GM23338 (cell line): ENCODE results near the gene SLC6A13. TPM values are rescaled to one million over a fixed set of nuclear protein-coding genes. Genes with fewer than 3 reads are reported as not detected.

Experiments
- ATAC-seq: fragments of 200-7000 bp; cut with Tn5 transposase; 3 replicates; pipeline ENCODE4 v1.9.1; 2020
- DNase-seq: peaks from one replicate; pipeline ENCODE4 v3.0.0-alpha.2; 2015; ENCODE audit warnings: low spot score
- H2AFZ ChIP-seq: fragments of 200-600 bp; sonication (generic); 2 replicates; pipeline ENCODE4 v1.8.0; 2016; ENCODE audit warnings: antibody characterized with exemption, mild to moderate bottlenecking, moderate library complexity
- H3F3A ChIP-seq: fragments of 200-600 bp; sonication (generic); replicated peaks from 2 replicates; pipeline ENCODE4 v1.8.0; 2017; ENCODE audit warnings: antibody characterized with exemption, mixed run types, low read depth
- H3K27ac ChIP-seq: fragments of 200-600 bp; sonication (generic); 2 replicates; pipeline ENCODE4 v1.6.1; 2016; ENCODE audit warnings: low read depth
- H3K27me3 ChIP-seq: fragments of 200-600 bp; sonication (generic); 2 replicates; pipeline ENCODE4 v1.8.0; 2016; ENCODE audit warnings: mild to moderate bottlenecking, mixed run types, moderate library complexity; ENCODE audit not compliant: insufficient read depth
- H3K36me3 ChIP-seq: fragments of 200-600 bp; sonication (generic); 2 replicates; pipeline ENCODE4 v1.8.0; 2016; ENCODE audit warnings: mild to moderate bottlenecking; ENCODE audit not compliant: insufficient read depth
- H3K4me1 ChIP-seq: fragments of 200-600 bp; sonication (generic); 2 replicates; pipeline ENCODE4 v1.8.0; 2016; ENCODE audit warnings: mild to moderate bottlenecking, moderate library complexity; ENCODE audit not compliant: insufficient read depth
- H3K4me2 ChIP-seq: fragments of 200-600 bp; sonication (generic); 2 replicates; pipeline ENCODE4 v1.7.1; 2017; ENCODE audit warnings: mixed run types
- H3K4me3 ChIP-seq: fragments of 200-600 bp; sonication (generic); 2 replicates; pipeline ENCODE4 v1.6.1; 2016; ENCODE audit warnings: mixed run types
- H3K79me2 ChIP-seq: fragments of 200-600 bp; sonication (generic); replicated peaks from 2 replicates; pipeline ENCODE4 v1.8.0; 2017; ENCODE audit warnings: mild to moderate bottlenecking; ENCODE audit not compliant: insufficient read depth
- H3K9me2 ChIP-seq: fragments of 200-600 bp; sonication (generic); 2 replicates; pipeline ENCODE4 v1.8.0; 2017; ENCODE audit not compliant: insufficient read depth
- H4K20me1 ChIP-seq: fragments of 200-600 bp; sonication (generic); replicated peaks from 2 replicates; pipeline ENCODE4 v1.8.0; 2017; ENCODE audit warnings: mild to moderate bottlenecking; ENCODE audit not compliant: insufficient read depth
- H3K27ac Mint-ChIP-seq: 2 replicates; pipeline ENCODE4 v1.8.0; 2020; ENCODE audit warnings: inconsistent platforms, mild to moderate bottlenecking, moderate library complexity, mixed read lengths
- H3K27me3 Mint-ChIP-seq: 3 replicates; pipeline ENCODE4 v1.8.0; 2022; ENCODE audit warnings: low read depth, mild to moderate bottlenecking, moderate library complexity, mixed read lengths, inconsistent platforms; ENCODE audit not compliant: insufficient read depth, poor library complexity
- H3K36me3 Mint-ChIP-seq: 3 replicates; pipeline ENCODE4 v1.8.0; 2021; ENCODE audit warnings: low read depth, mild to moderate bottlenecking, inconsistent platforms, moderate library complexity, mixed read lengths
- H3K4me1 Mint-ChIP-seq: 3 replicates; pipeline ENCODE4 v1.8.0; 2020; ENCODE audit warnings: mild to moderate bottlenecking, inconsistent platforms, mixed read lengths
- H3K4me3 Mint-ChIP-seq: 3 replicates; pipeline ENCODE4 v1.8.0; 2021; ENCODE audit warnings: moderate library complexity, mild to moderate bottlenecking, inconsistent platforms, mixed read lengths
- H3K9me3 Mint-ChIP-seq: 3 replicates; pipeline ENCODE4 v1.8.0; 2020; ENCODE audit warnings: moderate library complexity, mild to moderate bottlenecking, inconsistent platforms, mixed read lengths
- CREB1 ChIP-seq: fragments of 250-450 bp; sonication (Bioruptor Pico); IDR thresholded peaks from 2 replicates; pipeline ENCODE4 v1.5.0; 2020; ENCODE audit warnings: low read depth, mild to moderate bottlenecking, moderate library complexity
- CTCF ChIP-seq, 2 experiments: fragments of 200-600 bp in 1 of 2; sonication (generic) in 1 of 2; conservative IDR thresholded peaks; 2 replicates each; pipeline versions ENCODE4 v1.5.1 to v1.6.1; 2016 to 2017; ENCODE audit warnings: antibody characterized with exemption in 2 of 2, low read depth in 2 of 2, mild to moderate bottlenecking in 2 of 2, moderate library complexity in 1 of 2
- EZH2phosphoT487 ChIP-seq: fragments of 200-600 bp; sonication (generic); IDR thresholded peaks from one replicate; pipeline ENCODE4 v1.8.1; 2018; ENCODE audit warnings: antibody characterized with exemption; ENCODE audit not compliant: unreplicated experiment
- NANOG ChIP-seq: IDR thresholded peaks from 2 replicates; pipeline ENCODE4 v1.6.1; 2016; ENCODE audit warnings: antibody characterized with exemption, borderline replicate concordance
- POLR2AphosphoS5 ChIP-seq: IDR thresholded peaks from 2 replicates; pipeline ENCODE4 v1.6.1; 2016; ENCODE audit warnings: antibody characterized with exemption, low read depth
- REST ChIP-seq: IDR thresholded peaks from one replicate; pipeline ENCODE4 v1.6.1; 2018; ENCODE audit warnings: antibody characterized with exemption; ENCODE audit not compliant: unreplicated experiment
- STAT1 ChIP-seq: IDR thresholded peaks from one replicate; pipeline ENCODE4 v1.6.1; 2016; ENCODE audit warnings: antibody characterized with exemption; ENCODE audit not compliant: unreplicated experiment
- ZNF114 ChIP-seq: fragments of 250-450 bp; sonication (Bioruptor Pico); IDR thresholded peaks from 2 replicates; pipeline ENCODE4 v1.5.0; 2020; ENCODE audit warnings: mild to moderate bottlenecking, moderate library complexity
- ZNF462 ChIP-seq: fragments of 250-450 bp; sonication (Bioruptor Pico); IDR thresholded peaks from 2 replicates; pipeline ENCODE4 v1.5.0; 2020; ENCODE audit warnings: mild to moderate bottlenecking, moderate library complexity
- polyA plus RNA-seq: library from polyadenylated mRNA; unstranded; fragments of >200 nt; fragmentation: Nextera tagmentation; extraction: Ambion mirVana; gene quantifications from 2 replicates; pipeline ENCODE4 v1.2.1, GENCODE V29; 2016
- total RNA-seq: library from RNA; depleted of rRNA; stranded (reverse); fragments of >200 nt; shearing (Covaris generic); gene quantifications from 2 replicates; pipeline ENCODE4 v1.2.3, GENCODE V29; 2014

The SLC6A13 gene
- total and polyA plus RNA-seq, 2 experiments from 2014 or later = not detected

- no peak for TF ChIP-seq ZNF462 (CRISPR knock-in tag)
- no peak for TF ChIP-seq STAT1
- no peak for TF ChIP-seq CTCF (conservative IDR thresholded peaks at IDR 0.05; ENCODE audit: low read depth in 2 of 2)
Measured at GRCh38 chr12:212415-212714, 50.3 kb downstream of the SLC6A13 start (continued).

GRCh38 chr12:211639-212414 is 50.8 kb downstream of the SLC6A13 start:
- Histone ChIP-seq H3K4me2 (no peak overlapping the region), H3K27ac (no peak overlapping the region), H3K9me2 (no peaks in the 10 kb centered on the region), H3K36me3 (no peaks in the 10 kb centered on the region), H4K20me1 (no peaks in the 10 kb centered on the region), H3K4me3 (no peak overlapping the region), H3K79me2 (no peaks in the 10 kb centered on the region), H3K4me1 (peaks cover 6% of the 10 kb centered on the region; the same call in 1 of the 2 replicates), H3F3A (no peaks in the 10 kb centered on the region), H2AFZ (no peak overlapping the region), H3K27me3 (peaks cover 12% of the 10 kb centered on the region)
- ATAC-seq (no peak; the same call in 2 of the 3 replicates), DNase-seq (no peak)
- no peak for TF ChIP-seq STAT1
- TF ChIP-seq CREB1 (CRISPR knock-in tag) = no peak
- no peak for TF ChIP-seq EZH2phosphoT487
- no peak for TF ChIP-seq REST
- no peak for TF ChIP-seq NANOG
- TF ChIP-seq ZNF114 = no peak
- no peak for TF ChIP-seq POLR2AphosphoS5
- TF ChIP-seq CTCF (conservative IDR thresholded peaks at IDR 0.05; ENCODE audit: low read depth in 2 of 2) = no peak
- H3K4me3 Mint-ChIP-seq = no peak overlapping the region; the same call in 2 of the 3 replicates
- no peaks in the 10 kb centered on the region for H3K36me3 Mint-ChIP-seq
- H3K27ac Mint-ChIP-seq = no peak overlapping the region
- no peaks in the 10 kb centered on the region for H3K9me3 Mint-ChIP-seq
- H3K4me1 Mint-ChIP-seq = peaks cover 31% of the 10 kb centered on the region
- peaks cover 14% of the 10 kb centered on the region for H3K27me3 Mint-ChIP-seq
